8988T (cell line): Measurements from ENCODE around the gene ALG14.
A peak's percentile ranks its signal among the peaks of the same experiment; 100 is the strongest.
"Not testable (repeated sequence)": the region's sequence is repeated elsewhere in the genome, so short reads cannot be mapped to it uniquely, and the experiment has no call there.

ENCODE experiments used
- DNase-seq: peaks from one replicate; pipeline ENCODE4 v3.0.0; 2011

ALG14 gene

DNA sequence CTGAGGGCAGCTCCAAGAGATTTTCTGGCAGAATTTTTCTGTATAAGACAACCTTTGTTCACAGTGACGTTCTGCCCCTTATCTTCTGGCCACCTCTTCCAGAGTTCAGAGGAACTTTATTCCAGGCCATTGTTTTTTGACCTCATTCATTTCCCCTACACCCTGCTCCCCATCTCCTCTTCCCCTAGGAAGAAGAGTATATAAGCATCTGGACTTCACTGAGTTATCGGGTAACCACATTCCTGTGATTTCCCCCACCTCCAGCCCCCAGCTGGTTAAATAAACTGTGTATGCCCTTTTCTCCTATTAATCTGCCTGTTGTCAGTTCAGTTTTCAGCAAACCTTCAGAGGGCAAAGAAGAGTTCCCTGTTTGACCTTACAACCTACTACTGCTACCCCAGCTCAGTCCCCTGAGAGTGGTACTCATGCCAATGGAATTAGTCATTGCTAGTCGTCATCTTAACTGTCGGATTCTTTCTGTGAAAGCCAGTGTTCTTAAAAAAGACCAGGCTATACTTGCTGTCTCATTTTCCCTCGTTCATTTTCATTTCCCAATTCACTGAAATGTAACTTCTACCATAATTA is 14.3 kb upstream of the ALG14 start:
- peak; percentile 50 for DNase-seq

- no peak for DNase-seq
Measured at GRCh38 chr1:95085376-95085775, 12.6 kb upstream of the ALG14 start.

DNA sequence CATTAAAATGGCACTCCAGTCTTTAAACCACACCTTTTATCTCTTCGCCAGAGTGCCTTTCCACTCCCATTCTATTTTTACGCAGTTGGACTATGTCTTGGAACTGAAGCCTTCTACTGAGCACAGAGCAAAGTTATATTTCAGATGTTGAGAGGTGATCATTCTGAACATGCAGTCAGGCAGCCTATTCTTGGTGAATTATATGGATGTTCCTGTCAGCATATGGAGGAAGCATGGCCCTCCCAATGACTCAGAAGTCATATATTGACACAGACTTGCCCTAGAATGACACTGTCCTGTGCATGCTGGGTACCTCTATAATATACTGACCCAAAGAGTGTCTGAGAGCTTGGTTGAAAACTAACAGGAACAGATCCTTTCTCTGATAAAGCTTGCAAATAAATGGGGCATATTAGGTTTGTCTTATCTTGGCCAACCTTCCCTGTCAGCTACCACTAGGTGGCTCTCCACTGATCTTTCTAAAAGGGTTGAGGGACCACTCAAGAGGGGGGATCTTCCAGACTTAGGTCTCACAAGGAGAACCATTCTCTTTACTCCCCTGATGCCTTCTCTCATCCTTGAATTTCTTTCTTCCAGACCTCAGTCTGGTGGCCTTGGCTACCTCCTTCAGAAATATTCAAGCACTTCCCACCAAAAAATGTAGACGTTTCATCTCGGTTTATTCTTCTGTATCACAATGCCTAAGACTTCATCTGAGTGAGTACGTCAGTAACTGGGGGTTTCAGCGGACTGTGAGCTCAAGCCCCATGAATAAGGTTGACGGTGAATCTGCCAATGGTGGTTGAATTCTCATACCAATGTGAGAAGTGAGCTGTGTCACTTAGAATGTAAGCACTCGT is 11.8 kb upstream of the ALG14 start:
- DNase-seq: peak; percentile 25

DNA sequence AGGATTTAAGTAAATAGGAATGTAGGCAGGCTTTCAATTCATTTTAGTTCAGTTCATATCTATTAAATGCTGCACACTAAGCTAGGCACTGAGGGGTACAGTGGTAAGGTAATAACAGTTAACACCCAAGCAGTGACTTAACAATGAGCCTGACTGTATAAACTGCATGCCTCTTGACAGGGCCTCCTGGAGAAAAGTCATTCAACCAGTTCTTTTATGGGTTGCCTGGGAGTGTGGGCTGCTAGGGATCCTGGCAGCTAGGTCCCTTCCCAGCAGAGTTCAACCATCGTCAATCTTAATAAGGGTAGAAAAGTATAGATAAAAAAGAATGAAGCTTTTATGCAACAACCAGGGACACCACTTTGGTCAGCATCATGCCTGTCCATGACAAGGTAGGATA is 8.1 kb upstream of the ALG14 start:
- DNase-seq: no peak

- no peak for DNase-seq
Measured at GRCh38 chr1:95080446-95080845, 7.7 kb upstream of the ALG14 start.

DNA sequence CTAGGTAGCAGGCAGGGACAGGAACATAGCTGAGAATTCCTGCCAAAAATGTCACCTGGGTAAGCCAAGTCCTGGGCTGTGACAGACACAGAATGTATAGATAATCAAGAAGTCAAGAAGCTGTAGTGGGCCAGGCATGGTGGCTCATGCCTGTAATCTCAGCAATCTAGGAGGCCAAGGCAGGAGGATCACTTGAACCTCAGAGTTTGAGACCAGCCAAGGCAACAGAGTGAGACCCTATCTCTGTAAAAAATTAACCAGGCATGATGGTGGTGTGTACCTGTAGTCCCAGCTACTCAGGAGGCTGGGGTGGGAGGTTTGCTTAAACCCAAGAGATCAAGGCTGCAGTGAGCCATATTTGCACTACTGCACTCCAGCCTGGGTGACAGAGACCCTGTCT is 3.3 kb upstream of the ALG14 start:
- no peak for DNase-seq

DNA sequence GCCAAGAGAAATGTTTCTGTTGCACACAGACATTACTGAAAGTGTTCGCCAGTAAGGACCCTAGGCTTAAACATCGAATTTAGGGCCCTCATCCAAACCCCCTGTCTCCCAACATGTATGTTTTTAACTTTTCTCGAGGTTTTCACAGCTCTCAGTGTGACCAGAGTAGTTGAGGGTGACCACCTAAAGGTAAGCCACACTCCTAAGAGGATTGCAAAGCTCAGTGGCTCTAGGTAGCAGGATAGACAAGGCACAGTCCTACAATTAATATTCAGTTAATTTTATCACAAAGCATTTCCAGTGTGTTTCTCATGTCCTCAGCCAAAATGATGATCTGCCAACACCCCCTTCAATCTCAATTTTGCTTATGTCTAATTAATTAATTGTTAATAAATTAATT is 695 bp upstream of the ALG14 start:
- DNase-seq: no peak

- DNase-seq: no peak
Measured at GRCh38 chr1:95072117-95072516, 634 bp downstream of the ALG14 start.

- DNase-seq: no peak
Measured at GRCh38 chr1:95071539-95071938, 1.2 kb downstream of the ALG14 start.

- DNase-seq: no peak
Measured at GRCh38 chr1:95069710-95070093, 3.0 kb downstream of the ALG14 start.

DNA sequence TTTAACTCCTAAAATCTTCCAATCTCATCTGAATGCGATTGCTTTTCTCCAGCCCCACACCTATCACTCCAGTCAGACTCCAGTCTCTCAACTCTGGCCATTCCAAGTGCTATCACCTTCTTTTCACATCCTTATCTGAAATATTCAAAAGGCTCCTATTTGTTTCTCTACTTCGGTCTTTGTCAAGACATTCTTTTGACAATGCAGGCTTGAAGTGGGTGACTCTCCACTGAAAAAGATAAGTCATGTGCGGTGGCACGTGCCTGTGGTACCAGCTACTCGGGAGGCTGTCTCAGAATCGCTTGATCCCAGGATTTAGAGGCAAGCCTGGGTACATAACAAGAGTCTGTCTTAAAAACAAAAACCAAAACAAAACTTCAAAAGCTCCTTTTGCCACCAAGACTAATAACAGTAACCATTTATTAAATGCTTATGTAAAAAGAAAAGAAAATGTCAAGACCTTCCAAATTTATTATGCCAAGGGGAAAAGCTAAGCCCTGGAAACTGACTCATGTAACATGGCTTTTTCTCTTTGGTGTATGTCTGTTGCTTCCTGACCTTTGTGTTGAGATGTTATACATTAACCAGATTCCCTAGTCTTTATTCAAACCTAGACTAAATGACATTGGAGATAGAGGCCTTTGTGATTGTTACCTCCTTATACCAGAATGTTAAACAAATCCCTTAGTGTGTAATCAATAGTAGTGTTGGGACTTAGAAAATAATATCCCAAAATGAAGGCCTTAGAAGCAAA is 3.6 kb downstream of the ALG14 start:
- no peak for DNase-seq

DNA sequence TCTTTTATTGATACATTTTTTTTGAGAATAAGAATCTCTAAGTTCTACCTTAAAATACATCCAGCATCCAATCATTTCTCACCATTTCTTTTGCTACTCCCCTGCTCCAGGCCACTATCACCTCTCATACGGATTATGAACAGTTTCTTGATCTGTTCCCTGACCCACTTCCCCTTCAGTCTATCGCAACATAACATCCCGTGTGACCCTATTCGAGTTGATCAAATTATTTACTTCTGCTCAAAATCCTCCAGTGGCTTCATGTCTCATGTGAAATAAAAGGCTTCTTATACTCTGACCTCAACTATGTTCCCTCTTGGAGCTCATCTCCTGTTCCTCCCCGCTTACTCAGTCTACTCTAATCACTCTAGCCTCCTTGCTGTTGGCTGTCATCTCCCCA is 5.2 kb downstream of the ALG14 start:
- no peak for DNase-seq

DNA sequence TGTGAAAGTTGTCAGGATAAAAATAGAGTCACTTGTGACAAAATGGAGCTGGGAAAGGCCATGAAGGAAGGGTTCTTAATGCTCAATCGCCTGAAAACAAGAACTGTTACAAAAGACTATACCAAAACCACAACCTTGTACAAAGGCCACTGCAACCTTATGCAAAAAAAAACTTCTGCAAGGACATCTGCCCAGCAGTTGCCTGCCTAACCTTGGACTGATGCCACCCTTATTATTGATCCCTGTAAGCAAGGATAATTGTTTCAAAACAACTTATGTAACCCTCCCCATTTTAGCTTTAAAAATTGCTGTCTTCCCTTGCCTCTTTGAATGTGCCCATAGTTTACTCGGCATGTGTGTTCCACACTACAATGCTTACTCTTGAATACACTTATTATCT is 5.7 kb downstream of the ALG14 start:
- no peak for DNase-seq

- no peak for DNase-seq
Measured at GRCh38 chr1:95061445-95062006, 11.2 kb downstream of the ALG14 start.

- no peak for DNase-seq
Measured at GRCh38 chr1:95058974-95059373, 13.8 kb downstream of the ALG14 start.

DNA sequence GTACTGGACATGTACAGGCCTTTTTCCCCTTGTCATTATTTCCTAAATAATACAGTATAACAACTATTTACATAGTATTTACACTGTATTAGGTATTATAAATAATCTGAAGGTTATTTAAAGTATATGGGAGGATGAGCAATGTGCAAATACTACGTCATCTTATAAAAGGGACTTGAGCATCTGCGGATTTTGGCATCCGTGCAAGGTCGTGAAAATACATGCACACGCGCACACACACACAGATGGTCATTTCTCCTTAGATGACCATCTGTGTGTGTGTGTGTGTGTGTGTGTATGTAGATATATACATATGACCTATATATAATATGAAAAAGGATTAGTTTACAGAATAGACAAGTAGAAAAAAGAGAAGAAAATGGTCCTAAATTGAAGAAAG is 15.4 kb downstream of the ALG14 start:
- no peak for DNase-seq

DNA sequence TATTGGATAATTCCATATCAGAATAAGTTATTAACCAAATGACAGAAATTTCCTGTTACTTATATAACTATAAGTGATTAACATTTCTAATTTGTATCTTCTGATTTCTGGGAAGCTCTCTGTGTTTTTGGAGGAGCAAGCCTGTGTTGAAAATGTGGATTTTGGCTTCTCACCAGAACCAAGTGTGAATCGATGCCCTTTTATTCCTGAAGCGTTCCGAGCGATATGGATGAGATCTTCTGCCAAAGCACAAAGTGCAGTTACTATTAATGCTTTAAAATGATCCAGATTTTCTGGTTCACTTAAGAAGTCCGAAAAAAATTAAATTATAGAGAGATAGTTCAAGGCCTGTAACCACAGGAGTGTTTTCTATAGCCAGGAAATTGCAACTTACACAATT is 22.8 kb downstream of the ALG14 start:
- no peak for DNase-seq

- no peak for DNase-seq
Measured at GRCh38 chr1:95048317-95048716, 24.4 kb downstream of the ALG14 start.

GRCh38 chr1:95047624-95048023 is 25.1 kb downstream of the ALG14 start:
- DNase-seq: not testable (repeated sequence)

- no peak for DNase-seq
Measured at GRCh38 chr1:95046359-95046758, 26.4 kb downstream of the ALG14 start.

- peak; percentile 18 for DNase-seq
Measured at GRCh38 chr1:95043141-95043980, 29.4 kb downstream of the ALG14 start.

GRCh38 chr1:95042286-95042685 is 30.5 kb downstream of the ALG14 start:
- DNase-seq: no peak
